Psoas muscle (tissue), 8 donors: ENCODE measurements around the gene AKAP8L. TPM values are rescaled to one million over a fixed set of nuclear protein-coding genes. Genes with fewer than 3 reads are reported as not detected.

Source experiments
- ATAC-seq, 4 donors: fragments of 200-7000 bp; cut with Tn5 transposase; one replicate each; pipeline ENCODE4 v1.9.1; 2020; ENCODE audit warnings: moderate library complexity in 3 of 4, mild to moderate bottlenecking in 2 of 4
- DNase-seq, 2 donors: peaks; one replicate each; pipeline ENCODE4 v3.0.0-alpha.2; 2020
- H3K27ac ChIP-seq: fragments of 200-600 bp; one replicate; pipeline ENCODE4 v1.8.0; 2022
- H3K27me3 ChIP-seq, 3 donors: fragments of 200-600 bp in 1 of 3; one replicate each; pipeline versions ENCODE4 v1.6.1 to v1.8.0; 2013 to 2022; ENCODE audit warnings: low read length in 2 of 3, mild to moderate bottlenecking in 2 of 3, moderate library complexity in 1 of 3; ENCODE audit not compliant: insufficient read depth in 3 of 3
- H3K36me3 ChIP-seq, 2 donors: fragments of 200-600 bp in 1 of 2; one replicate each; pipeline versions ENCODE4 v1.6.1 to v1.8.0; 2013 to 2022; ENCODE audit warnings: low read depth in 1 of 2, mild to moderate bottlenecking in 1 of 2, moderate library complexity in 1 of 2; ENCODE audit not compliant: insufficient read depth in 1 of 2
- H3K4me1 ChIP-seq: fragments of 200-600 bp; one replicate; pipeline ENCODE4 v1.8.0; 2022
- H3K4me3 ChIP-seq: fragments of 200-600 bp; one replicate; pipeline ENCODE4 v1.8.0; 2022; ENCODE audit warnings: mild to moderate bottlenecking
- H3K9me3 ChIP-seq: fragments of 200-600 bp; one replicate; pipeline ENCODE4 v1.8.0; 2022
- WGBS, 3 donors: extraction: QIAGEN DNeasy Blood & Tissue Kit; methylation state at CpG; one replicate each; pipeline versions ENCODE4 v1.1.6 to v1.1.7; 2013; 5-methylcytosine and 5-hydroxymethylcytosine counted together
- intact Hi-C, 2 donors: fragments of 100-400 bp; cut with DNase I; formaldehyde crosslinking; loops; one replicate each; pipeline versions ENCODE4 v1.11.0 to v1.14.2; 2022
- polyA plus RNA-seq, 3 donors: library from polyadenylated mRNA; stranded (reverse); fragments of 200-250 nt; gene quantifications; one replicate each; pipeline ENCODE4 v1.2.3, GENCODE V29; 2013
- total RNA-seq, 4 donors: library from RNA; stranded (reverse); fragmentation: NEBNext Ultra II Directional in 2 of 4; extraction: Animal tissue kit (Norgen Biotek cat#: 25700) in 2 of 4; gene quantifications; one replicate each; pipeline versions ENCODE4 v1.2.1 to v1.2.4, GENCODE V29; 2021 to 2023
- TF ChIP-seq, protein P1 (sequence below): fragments of 200-600 bp; IDR thresholded peaks from one replicate; pipeline ENCODE4 v1.8.0; 2022; ENCODE audit warnings: antibody characterized with exemption
- donor health status: healthy with polysubstance abuse.
- donor health status: DM: no; HTN: no; CAD: no; lungs with moderate emphysema.
- donor health status: Bipolar disorder and iron deficiency.
- donor health status: healthy.
- donor health status: DM: yes; HTN: yes; CAD: no.
- donor health status: DM: no; HTN: no; CAD: no.
- donor health status: DM: no; HTN: no; CAD: no.
- donor health status: DM: yes; HTN: yes; CAD: no.

The AKAP8L gene
- total and polyA plus RNA-seq, 7 donors = 34.6 to 72.9 (median 51.1) TPM

- intact Hi-C loops = no loop called here
- ATAC-seq = peak; percentile 48 to 76 (median 60)
- H3K9me3 ChIP-seq = no peaks in the 10 kb centered on the region
- DNase-seq = no peak
- peaks cover 73% of the 10 kb centered on the region for H3K4me1 ChIP-seq
- H3K36me3 ChIP-seq = no peaks in the 10 kb centered on the region
- peak overlapping the region; percentile 85 for H3K4me3 ChIP-seq
- TF ChIP-seq, protein P1, sequence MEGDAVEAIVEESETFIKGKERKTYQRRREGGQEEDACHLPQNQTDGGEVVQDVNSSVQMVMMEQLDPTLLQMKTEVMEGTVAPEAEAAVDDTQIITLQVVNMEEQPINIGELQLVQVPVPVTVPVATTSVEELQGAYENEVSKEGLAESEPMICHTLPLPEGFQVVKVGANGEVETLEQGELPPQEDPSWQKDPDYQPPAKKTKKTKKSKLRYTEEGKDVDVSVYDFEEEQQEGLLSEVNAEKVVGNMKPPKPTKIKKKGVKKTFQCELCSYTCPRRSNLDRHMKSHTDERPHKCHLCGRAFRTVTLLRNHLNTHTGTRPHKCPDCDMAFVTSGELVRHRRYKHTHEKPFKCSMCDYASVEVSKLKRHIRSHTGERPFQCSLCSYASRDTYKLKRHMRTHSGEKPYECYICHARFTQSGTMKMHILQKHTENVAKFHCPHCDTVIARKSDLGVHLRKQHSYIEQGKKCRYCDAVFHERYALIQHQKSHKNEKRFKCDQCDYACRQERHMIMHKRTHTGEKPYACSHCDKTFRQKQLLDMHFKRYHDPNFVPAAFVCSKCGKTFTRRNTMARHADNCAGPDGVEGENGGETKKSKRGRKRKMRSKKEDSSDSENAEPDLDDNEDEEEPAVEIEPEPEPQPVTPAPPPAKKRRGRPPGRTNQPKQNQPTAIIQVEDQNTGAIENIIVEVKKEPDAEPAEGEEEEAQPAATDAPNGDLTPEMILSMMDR = no peak
- WGBS, 3 donors = 7 to 12% (median 8%) methylated on average over 17 of the region's 17 CpGs
- H3K27me3 ChIP-seq = no peaks in the 10 kb centered on the region
- H3K27ac ChIP-seq = peak overlapping the region; percentile 91
Measured at GRCh38 chr19:15330801-15331418, 87.9 kb downstream of the AKAP8L start.

Other genes with a start within 250 kb of the AKAP8L start
- 10 to 100 TPM; 29.4 to 80.8 (median 34.0) TPM for gene NOTCH3, start 218.0 kb downstream of the AKAP8L start, total RNA-seq
- gene NOTCH3, start 218.0 kb downstream of the AKAP8L start, polyA plus RNA-seq = 10 to 100 TPM in 1 of 3 donors, 1 to 10 TPM in 2; 8.2 to 11.6 (median 8.8) TPM
- under 1 TPM in 2 of 4 donors, not detected in 2; 0.19 to 0.20 TPM for gene EPHX3, start 186.5 kb downstream of the AKAP8L start, total RNA-seq
- under 1 TPM; 0.05 to 0.20 (median 0.08) TPM for gene EPHX3, start 186.5 kb downstream of the AKAP8L start, polyA plus RNA-seq
- 100 to 1,000 TPM in 2 of 4 donors, 10 to 100 TPM in 2; 65.3 to 120 (median 101) TPM for gene BRD4, start 86.4 kb downstream of the AKAP8L start, total RNA-seq
- gene BRD4, start 86.4 kb downstream of the AKAP8L start, polyA plus RNA-seq = 100 to 1,000 TPM in 1 of 3 donors, 10 to 100 TPM in 2; 42.6 to 107 (median 45.6) TPM
- 10 to 100 TPM; 18.9 to 42.8 (median 27.8) TPM for gene AKAP8, start 39.2 kb downstream of the AKAP8L start, total RNA-seq
- gene AKAP8, start 39.2 kb downstream of the AKAP8L start, polyA plus RNA-seq = 10 to 100 TPM; 15.9 to 22.1 (median 18.2) TPM
- gene WIZ, start 31.0 kb upstream of the AKAP8L start, total RNA-seq = 10 to 100 TPM; 16.6 to 39.1 (median 25.8) TPM
- 10 to 100 TPM; 16.6 to 22.9 (median 20.7) TPM for gene WIZ, start 31.0 kb upstream of the AKAP8L start, polyA plus RNA-seq
- gene RASAL3, start 45.6 kb upstream of the AKAP8L start, total RNA-seq = 1 to 10 TPM in 2 of 4 donors, under 1 TPM in 2; 0.47 to 2.0 (median 1.0) TPM
- gene RASAL3, start 45.6 kb upstream of the AKAP8L start, polyA plus RNA-seq = under 1 TPM; 0.21 to 0.47 (median 0.34) TPM
- gene PGLYRP2, start 60.5 kb upstream of the AKAP8L start, total RNA-seq = not detected
- not detected for gene PGLYRP2, start 60.5 kb upstream of the AKAP8L start, polyA plus RNA-seq
- under 1 TPM in 1 of 4 donors, not detected in 3; 0.29 TPM for gene CYP4F22, start 89.5 kb upstream of the AKAP8L start, total RNA-seq
- under 1 TPM; 0.04 to 0.30 (median 0.17) TPM for gene CYP4F22, start 89.5 kb upstream of the AKAP8L start, polyA plus RNA-seq
- not detected for gene CYP4F8, start 196.2 kb upstream of the AKAP8L start, total RNA-seq
- not detected for gene CYP4F8, start 196.2 kb upstream of the AKAP8L start, polyA plus RNA-seq
- gene CYP4F3, start 221.9 kb upstream of the AKAP8L start, total RNA-seq = under 1 TPM; 0.04 to 0.43 (median 0.21) TPM
- gene CYP4F3, start 221.9 kb upstream of the AKAP8L start, polyA plus RNA-seq = under 1 TPM in 2 of 3 donors, not detected in 1; 0.01 to 0.03 TPM